CD8-positive, alpha-beta memory T cell (primary cell): Measurements from ENCODE around the gene RAB15. TPM values are rescaled to one million over a fixed set of nuclear protein-coding genes. Genes with fewer than 3 reads are reported as not detected.

Experiments
- CTCF ChIA-PET: fragments of 350-600 bp; sonication (Branson Sonifier 250); formaldehyde crosslinking; loops from one replicate; lab custom pipeline; 2021; ENCODE audit warnings: antibody characterized with exemption; lab: Charles Lee
- POLR2A ChIA-PET: fragments of 350-600 bp; sonication (Branson Sonifier 250); formaldehyde crosslinking; loops from one replicate; lab custom pipeline; 2021; ENCODE audit warnings: antibody characterized with exemption; lab: Charles Lee
- DNase-seq, 5 donors: peaks; one replicate each; pipeline versions ENCODE4 v3.0.0 to v3.0.0-alpha.2; 2020 to 2022; ENCODE audit warnings: mixed read lengths in 1 of 5
- H3K27ac ChIP-seq: one replicate; pipeline ENCODE4 v1.7.0; 2013; ENCODE audit warnings: low read depth, mild to moderate bottlenecking, low read length, moderate library complexity
- H3K27me3 ChIP-seq: 2 replicates; pipeline ENCODE4 v1.7.0; 2013; ENCODE audit warnings: low read length, mild to moderate bottlenecking; ENCODE audit not compliant: insufficient read depth, poor library complexity, severe bottlenecking
- H3K36me3 ChIP-seq: 2 replicates; pipeline ENCODE4 v1.7.0; 2013; ENCODE audit warnings: mild to moderate bottlenecking, low read length, moderate library complexity; ENCODE audit not compliant: insufficient read depth
- H3K4me1 ChIP-seq: 2 replicates; pipeline ENCODE4 v1.7.0; 2013; ENCODE audit warnings: mild to moderate bottlenecking, low read length, moderate library complexity; ENCODE audit not compliant: insufficient read depth
- H3K4me3 ChIP-seq: 2 replicates; pipeline ENCODE4 v1.7.0; 2013; ENCODE audit warnings: mild to moderate bottlenecking, low read length
- H3K9me3 ChIP-seq: 2 replicates; pipeline ENCODE4 v1.7.0; 2013; ENCODE audit warnings: mild to moderate bottlenecking, low read length
- H3K27ac Mint-ChIP-seq, 8 donors: one replicate each; pipeline ENCODE4 v1.8.0; 2020 to 2021; ENCODE audit warnings: mixed read lengths in 8 of 8, mild to moderate bottlenecking in 6 of 8, inconsistent platforms in 3 of 8, moderate library complexity in 3 of 8
- H3K27me3 Mint-ChIP-seq, 2 donors: one replicate each; pipeline ENCODE4 v1.8.0; 2020 to 2021; ENCODE audit warnings: mixed read lengths in 2 of 2, mild to moderate bottlenecking in 1 of 2, moderate library complexity in 1 of 2
- H3K36me3 Mint-ChIP-seq, 3 donors: one replicate each; pipeline ENCODE4 v1.8.0; 2020 to 2021; ENCODE audit warnings: mixed read lengths in 3 of 3, inconsistent platforms in 1 of 3, mild to moderate bottlenecking in 1 of 3
- H3K4me1 Mint-ChIP-seq, 3 donors: one replicate each; pipeline ENCODE4 v1.8.0; 2020 to 2021; ENCODE audit warnings: mixed read lengths in 3 of 3, inconsistent platforms in 1 of 3, mild to moderate bottlenecking in 1 of 3
- H3K4me3 Mint-ChIP-seq, 7 donors: one replicate each; pipeline ENCODE4 v1.8.0; 2020 to 2021; ENCODE audit warnings: mixed read lengths in 7 of 7, mild to moderate bottlenecking in 6 of 7, moderate library complexity in 4 of 7, inconsistent platforms in 2 of 7
- H3K9me3 Mint-ChIP-seq, 5 donors: one replicate each; pipeline ENCODE4 v1.8.0; 2020 to 2022; ENCODE audit warnings: mixed read lengths in 5 of 5, mild to moderate bottlenecking in 3 of 5, moderate library complexity in 2 of 5, inconsistent platforms in 1 of 5
- polyA plus RNA-seq: library from polyadenylated mRNA; unstranded; fragments of 300-500 nt; fragmentation: Illumina TruSeq; gene quantifications from one replicate; pipeline ENCODE4 v1.2.3, GENCODE V29; 2021
- total RNA-seq, 2 experiments: library from RNA; stranded (reverse); gene quantifications; one replicate each; pipeline ENCODE4 v1.2.3, GENCODE V29; 2021

Gene RAB15
- total and polyA plus RNA-seq, 3 experiments from 2014 or later, result 4.2 to 4.9 (median 4.7) TPM

- H3K27me3 Mint-ChIP-seq, result no peaks in the 10 kb centered on the region
- Histone ChIP-seq H3K4me1 (no peaks in the 10 kb centered on the region), H3K36me3 (no peaks in the 10 kb centered on the region), H3K9me3 (no peaks in the 10 kb centered on the region), H3K4me3 (no peak overlapping the region), H3K27ac (no peak overlapping the region), H3K27me3 (no peaks in the 10 kb centered on the region)
- no peaks in the 10 kb centered on the region for H3K9me3 Mint-ChIP-seq
- DNase-seq, result no peak
- H3K4me1 Mint-ChIP-seq, result peaks cover 0 to 5% (median 1%) of the 10 kb centered on the region in 3 donors
- ChIA-PET POLR2A (no interaction called here), CTCF (no interaction called here)
- H3K36me3 Mint-ChIP-seq, result peaks cover 0 to 43% (median 13%) of the 10 kb centered on the region in 3 donors
- no peak overlapping the region for H3K4me3 Mint-ChIP-seq
- peak overlapping the region in 1 of 8 donors; percentile 57 for H3K27ac Mint-ChIP-seq
Measured at GRCh38 chr14:64954491-64955240, 17.5 kb downstream of the RAB15 start.

GRCh38 chr14:64953661-64954060, 18.5 kb downstream of the RAB15 start:
- H3K27ac ChIP-seq, result no peak overlapping the region
- H3K9me3 ChIP-seq, result no peaks in the 10 kb centered on the region
- Mint-ChIP-seq H3K36me3 (peaks cover 0 to 47% (median 15%) of the 10 kb centered on the region in 3 donors), H3K4me3 (no peak overlapping the region), H3K9me3 (no peaks in the 10 kb centered on the region), H3K27me3 (peaks cover 0 to under 1% of the 10 kb centered on the region in 2 donors), H3K27ac (peak overlapping the region in 1 of 8 donors; percentile 42), H3K4me1 (peaks cover 0 to 5% (median 1%) of the 10 kb centered on the region in 3 donors)
- ChIA-PET CTCF (interaction anchor here (1.2 to 1.6 kb wide), 3 partner anchors 14 to 131 kb away, joined by 3 to 4 read pairs (median 3); no protein-coding TSS in a partner anchor), POLR2A (interaction anchor here (0.6 kb wide), 1 partner anchor 39 kb away, joined by 4 read pairs; no protein-coding TSS in a partner anchor)
- no peak overlapping the region for H3K4me3 ChIP-seq
- no peaks in the 10 kb centered on the region for H3K4me1 ChIP-seq
- no peaks in the 10 kb centered on the region for H3K36me3 ChIP-seq
- no peaks in the 10 kb centered on the region for H3K27me3 ChIP-seq
- DNase-seq, result no peak

- no peak for DNase-seq
- CTCF ChIA-PET, result interaction anchor here (1.2 to 1.6 kb wide), 3 partner anchors 14 to 130 kb away, joined by 3 to 4 read pairs (median 3); no protein-coding TSS in a partner anchor
- H3K4me1 Mint-ChIP-seq, result peaks cover 0 to 5% (median 1%) of the 10 kb centered on the region in 3 donors
- Histone ChIP-seq H3K27me3 (no peaks in the 10 kb centered on the region), H3K9me3 (no peaks in the 10 kb centered on the region), H3K36me3 (no peaks in the 10 kb centered on the region), H3K27ac (no peak overlapping the region), H3K4me1 (no peaks in the 10 kb centered on the region), H3K4me3 (no peak overlapping the region)
- no peaks in the 10 kb centered on the region for H3K9me3 Mint-ChIP-seq
- POLR2A ChIA-PET, result interaction anchor here (0.6 kb wide), 1 partner anchor 38 kb away, joined by 4 read pairs; no protein-coding TSS in a partner anchor
- peaks cover 0 to 2% of the 10 kb centered on the region in 2 donors for H3K27me3 Mint-ChIP-seq
- no peak overlapping the region for H3K4me3 Mint-ChIP-seq
- no peak overlapping the region for H3K27ac Mint-ChIP-seq
- H3K36me3 Mint-ChIP-seq, result peaks cover 0 to 51% (median 13%) of the 10 kb centered on the region in 3 donors
Measured at GRCh38 chr14:64953310-64953654, 18.9 kb downstream of the RAB15 start.

- Mint-ChIP-seq H3K36me3 (peaks cover 0 to 55% (median 13%) of the 10 kb centered on the region in 3 donors), H3K9me3 (no peaks in the 10 kb centered on the region), H3K27ac (peak overlapping the region in 4 of 8 donors; percentile 5 to 56 (median 26)), H3K27me3 (peaks cover 0 to 2% of the 10 kb centered on the region in 2 donors), H3K4me1 (peaks cover 0 to 5% (median 1%) of the 10 kb centered on the region in 3 donors), H3K4me3 (no peak overlapping the region)
- no peaks in the 10 kb centered on the region for H3K27me3 ChIP-seq
- ChIA-PET POLR2A (interaction anchor here (0.6 kb wide), 1 partner anchor 38 kb away, joined by 4 read pairs; no protein-coding TSS in a partner anchor), CTCF (interaction anchor here (1.2 to 1.6 kb wide), 3 partner anchors 13 to 130 kb away, joined by 3 to 4 read pairs (median 3); no protein-coding TSS in a partner anchor)
- H3K36me3 ChIP-seq, result no peaks in the 10 kb centered on the region
- no peak overlapping the region for H3K4me3 ChIP-seq
- H3K4me1 ChIP-seq, result no peaks in the 10 kb centered on the region
- no peak for DNase-seq
- H3K9me3 ChIP-seq, result no peaks in the 10 kb centered on the region
- H3K27ac ChIP-seq, result no peak overlapping the region
Measured at GRCh38 chr14:64952598-64953309, 19.4 kb downstream of the RAB15 start.

GRCh38 chr14:64951724-64952123, 20.4 kb downstream of the RAB15 start:
- no peak for DNase-seq
- POLR2A ChIA-PET, result no interaction called here

GRCh38 chr14:64951291-64951690, 20.8 kb downstream of the RAB15 start:
- POLR2A ChIA-PET, result no interaction called here
- H3K4me3 Mint-ChIP-seq, result no peak overlapping the region
- Histone ChIP-seq H3K27ac (no peak overlapping the region), H3K36me3 (no peaks in the 10 kb centered on the region), H3K27me3 (no peaks in the 10 kb centered on the region), H3K4me1 (no peaks in the 10 kb centered on the region), H3K4me3 (no peak overlapping the region), H3K9me3 (no peaks in the 10 kb centered on the region)
- DNase-seq, result no peak
- peaks cover 3 to 9% (median 8%) of the 10 kb centered on the region in 3 donors for H3K4me1 Mint-ChIP-seq
- CTCF ChIA-PET, result no interaction called here
- H3K27me3 Mint-ChIP-seq, result peaks cover 0 to 2% of the 10 kb centered on the region in 2 donors
- H3K36me3 Mint-ChIP-seq, result peaks cover 0 to 62% (median 13%) of the 10 kb centered on the region in 3 donors
- H3K27ac Mint-ChIP-seq, result peak overlapping the region in 1 of 8 donors; percentile 36
- H3K9me3 Mint-ChIP-seq, result no peaks in the 10 kb centered on the region

More at GRCh38 chr14:64951724-64952123, 20.4 kb downstream of the RAB15 start:
- Histone ChIP-seq H3K27me3 (no peaks in the 10 kb centered on the region), H3K9me3 (no peaks in the 10 kb centered on the region), H3K4me3 (no peak overlapping the region), H3K27ac (no peak overlapping the region), H3K4me1 (no peaks in the 10 kb centered on the region), H3K36me3 (no peaks in the 10 kb centered on the region)
- Mint-ChIP-seq H3K27me3 (peaks cover 0 to 2% of the 10 kb centered on the region in 2 donors), H3K4me3 (no peak overlapping the region), H3K27ac (no peak overlapping the region), H3K4me1 (peaks cover 3 to 5% (median 5%) of the 10 kb centered on the region in 3 donors), H3K9me3 (no peaks in the 10 kb centered on the region), H3K36me3 (peaks cover 0 to 63% (median 13%) of the 10 kb centered on the region in 3 donors)
- CTCF ChIA-PET, result no interaction called here

- Mint-ChIP-seq H3K36me3 (peaks cover 0 to 64% (median 13%) of the 10 kb centered on the region in 3 donors), H3K27ac (peak overlapping the region in 2 of 8 donors; percentile 36 to 72), H3K27me3 (peaks cover 0 to 2% of the 10 kb centered on the region in 2 donors), H3K9me3 (no peaks in the 10 kb centered on the region), H3K4me1 (peaks cover 3 to 11% (median 9%) of the 10 kb centered on the region in 3 donors), H3K4me3 (no peak overlapping the region)
- Histone ChIP-seq H3K4me1 (no peaks in the 10 kb centered on the region), H3K36me3 (no peaks in the 10 kb centered on the region), H3K27ac (no peak overlapping the region), H3K4me3 (no peak overlapping the region), H3K27me3 (no peaks in the 10 kb centered on the region), H3K9me3 (no peaks in the 10 kb centered on the region)
- ChIA-PET CTCF (no interaction called here), POLR2A (no interaction called here)
- no peak for DNase-seq
Measured at GRCh38 chr14:64950889-64951288, 21.2 kb downstream of the RAB15 start.
